IMR-90 (cell line): ENCODE results near the gene VPS11. TPM values are rescaled to one million over a fixed set of nuclear protein-coding genes. Genes with fewer than 3 reads are reported as not detected.
A peak's percentile ranks its signal among the peaks of the same experiment; 100 is the strongest.

Experiments
- ATAC-seq: fragments of 200-7000 bp; cut with Tn5 transposase; 2 replicates; pipeline ENCODE4 v1.9.1; 2020; ENCODE audit warnings: low read depth, mild to moderate bottlenecking, moderate library complexity
- BruUV-seq: library from RNA; stranded (reverse); fragments of 400-500 nt; replicated peaks from 2 replicates; lab custom pipeline; 2021; lab: Mats Ljungman, UMichigan
- CTCF ChIA-PET: fragments of 300-600 bp; formaldehyde crosslinking; extraction: SDS; loops from one replicate; lab custom pipeline; 2021; ENCODE audit warnings: antibody characterized with exemption; lab: Yijun Ruan, JAX
- POLR2A ChIA-PET: fragments of 300-600 bp; sonication (Branson Sonifier 250); formaldehyde crosslinking; loops from one replicate; lab custom pipeline; 2022; ENCODE audit warnings: antibody characterized with exemption; ENCODE audit not compliant: unreplicated experiment; lab: Charles Lee
- DNase-seq: peaks from one replicate; pipeline ENCODE4 v3.0.0; 2013
- H2AFZ ChIP-seq: replicated peaks from 2 replicates; pipeline ENCODE3; 2013; ENCODE audit warnings: low read length, mild to moderate bottlenecking; ENCODE audit not compliant: poor library complexity
- H2AK5ac ChIP-seq: 2 replicates; pipeline ENCODE4 v1.6.1; 2013; ENCODE audit warnings: low read depth, low read length, inconsistent platforms
- H2AK9ac ChIP-seq: replicated peaks from 2 replicates; pipeline ENCODE3; 2013; ENCODE audit warnings: mild to moderate bottlenecking, low read depth, low read length, moderate library complexity; ENCODE audit not compliant: poor library complexity
- H2BK120ac ChIP-seq: 2 replicates; pipeline ENCODE4 v1.6.1; 2013; ENCODE audit warnings: low read depth, low read length, inconsistent platforms
- H2BK15ac ChIP-seq: 3 replicates; pipeline ENCODE4 v1.6.1; 2013; ENCODE audit warnings: low read depth, low read length, inconsistent platforms
- H2BK20ac ChIP-seq: 2 replicates; pipeline ENCODE4 v1.6.1; 2013; ENCODE audit warnings: low read depth, mild to moderate bottlenecking, inconsistent platforms, low read length, moderate library complexity
- H2BK5ac ChIP-seq: 2 replicates; pipeline ENCODE4 v1.6.1; 2013; ENCODE audit warnings: mild to moderate bottlenecking, low read depth, low read length, inconsistent platforms; ENCODE audit not compliant: poor library complexity, severe bottlenecking
- H3K14ac ChIP-seq: replicated peaks from 2 replicates; pipeline ENCODE4 v1.6.1; 2013; ENCODE audit warnings: low read depth, low read length, inconsistent platforms
- H3K18ac ChIP-seq: 2 replicates; pipeline ENCODE4 v1.6.1; 2013; ENCODE audit warnings: low read depth, low read length, control low read depth
- H3K23ac ChIP-seq: 2 replicates; pipeline ENCODE4 v1.6.1; 2013; ENCODE audit warnings: low read depth, low read length, inconsistent platforms
- H3K27ac ChIP-seq: 2 replicates; pipeline ENCODE4 v1.5.1; 2013; ENCODE audit warnings: mild to moderate bottlenecking, control low read depth, low read length; ENCODE audit not compliant: insufficient read depth
- H3K27me3 ChIP-seq: 2 replicates; pipeline ENCODE4 v1.6.1; 2013; ENCODE audit warnings: low read length; ENCODE audit not compliant: control insufficient read depth, insufficient read depth
- H3K36me3 ChIP-seq: 2 replicates; pipeline ENCODE4 v1.6.1; 2013; ENCODE audit warnings: low read length, mixed read lengths; ENCODE audit not compliant: control insufficient read depth, insufficient read depth
- H3K4ac ChIP-seq: 2 replicates; pipeline ENCODE4 v1.6.1; 2013; ENCODE audit warnings: low read depth, low read length, inconsistent platforms
- H3K4me1 ChIP-seq: 2 replicates; pipeline ENCODE4 v1.6.1; 2013; ENCODE audit warnings: low read length, mixed read lengths; ENCODE audit not compliant: control insufficient read depth, insufficient read depth
- H3K4me2 ChIP-seq: 2 replicates; pipeline ENCODE4 v1.6.1; 2013; ENCODE audit warnings: low read depth, mild to moderate bottlenecking, control low read depth, low read length, moderate library complexity
- H3K4me3 ChIP-seq: 2 replicates; pipeline ENCODE4 v1.5.1; 2013; ENCODE audit warnings: low read depth, mild to moderate bottlenecking, control low read depth, low read length, moderate library complexity; ENCODE audit not compliant: insufficient read depth
- H3K56ac ChIP-seq: 2 replicates; pipeline ENCODE4 v1.6.1; 2013; ENCODE audit warnings: low read length, inconsistent platforms; ENCODE audit not compliant: insufficient read depth; ENCODE audit errors: extremely low read depth
- H3K79me1 ChIP-seq, 2 experiments: 2 replicates each; pipeline ENCODE4 v1.6.1; 2013; ENCODE audit warnings: low read length in 2 of 2, inconsistent platforms in 1 of 2, low read depth in 1 of 2
- H3K9ac ChIP-seq: 2 replicates; pipeline ENCODE4 v1.6.1; 2013; ENCODE audit warnings: low read depth, low read length, control low read depth
- H3K9me1 ChIP-seq: 2 replicates; pipeline ENCODE4 v1.6.1; 2013; ENCODE audit warnings: low read length, inconsistent platforms; ENCODE audit not compliant: insufficient read depth
- H3K9me3 ChIP-seq: 2 replicates; pipeline ENCODE4 v1.6.1; 2013; ENCODE audit warnings: low read length; ENCODE audit not compliant: control insufficient read depth, insufficient read depth
- H4K20me1 ChIP-seq: 2 replicates; pipeline ENCODE4 v1.6.1; 2013; ENCODE audit warnings: low read length, inconsistent platforms; ENCODE audit not compliant: insufficient read depth
- H4K5ac ChIP-seq: 2 replicates; pipeline ENCODE4 v1.6.1; 2013; ENCODE audit warnings: mild to moderate bottlenecking, low read depth, low read length, control low read depth
- H4K8ac ChIP-seq, 2 experiments: 2 replicates each; pipeline ENCODE4 v1.6.1; 2013; ENCODE audit warnings: low read depth in 2 of 2, low read length in 2 of 2, control low read depth in 1 of 2, inconsistent platforms in 1 of 2
- H4K91ac ChIP-seq: 2 replicates; pipeline ENCODE4 v1.6.1; 2013; ENCODE audit warnings: low read depth, low read length, inconsistent platforms; ENCODE audit not compliant: insufficient read depth
- CEBPB ChIP-seq: IDR thresholded peaks from 2 replicates; pipeline ENCODE4 v1.6.1; 2012; ENCODE audit warnings: low read depth, low read length, improper control_type of control experiment
- CHD1 ChIP-seq: IDR thresholded peaks from 2 replicates; pipeline ENCODE4 v1.6.1; 2012; ENCODE audit warnings: low read depth, low read length, improper control_type of control experiment
- MAFK ChIP-seq: IDR thresholded peaks from 2 replicates; pipeline ENCODE4 v1.6.1; 2012; ENCODE audit warnings: low read depth, low read length, improper control_type of control experiment
- MAZ ChIP-seq: IDR thresholded peaks from 2 replicates; pipeline ENCODE4 v1.6.1; 2012; ENCODE audit warnings: low read depth, mild to moderate bottlenecking, low read length, improper control_type of control experiment, moderate library complexity, borderline replicate concordance
- MXI1 ChIP-seq: IDR thresholded peaks from 2 replicates; pipeline ENCODE4 v1.6.1; 2012; ENCODE audit warnings: low read depth, mild to moderate bottlenecking, low read length, moderate library complexity, borderline replicate concordance
- POLR2A ChIP-seq: IDR thresholded peaks from 2 replicates; pipeline ENCODE4 v1.6.1; 2012; ENCODE audit warnings: mild to moderate bottlenecking, low read depth, low read length
- WGBS, 2 experiments: methylation state at CpG; one replicate each; pipeline versions ENCODE4 v1.1.5 to v1.1.7; 2013; ENCODE audit warnings: missing lambda C conversion rate in 2 of 2; ENCODE audit not compliant: insufficient read length in 1 of 2; ENCODE audit errors: extremely low coverage in 2 of 2; 5-methylcytosine and 5-hydroxymethylcytosine counted together
- dilution Hi-C: fragments of 300-500 bp; cut with HindIII; formaldehyde crosslinking; loops from one replicate; pipeline ENCODE4 v1.14.3; 2018; ENCODE audit warnings: low sequenced_read_pairs; ENCODE audit not compliant: unreplicated experiment
- in situ Hi-C: fragments of 300-500 bp; cut with MboI; formaldehyde crosslinking; loops from 3 replicates; pipeline ENCODE4 v1.14.3; 2019; ENCODE audit warnings: low sequenced_read_pairs, inconsistent platforms, mixed read lengths
- intact Hi-C: fragments of 100-400 bp; cut with micrococcal nuclease; formaldehyde crosslinking; loops from 2 replicates; pipeline ENCODE4 v1.10.0; 2022
- polyA plus RNA-seq, 3 experiments: library from polyadenylated mRNA; depleted of rRNA; stranded (reverse); fragments of >200 nt; gene quantifications; 2 replicates each; pipeline ENCODE4 v1.2.3, GENCODE V29; 2012; ENCODE audit warnings: low replicate concordance in 1 of 3
- total RNA-seq: library from RNA; depleted of rRNA; stranded (reverse); fragments of >200 nt; gene quantifications from 2 replicates; pipeline ENCODE4 v1.2.3, GENCODE V29; 2012

Gene VPS11
- total and polyA plus RNA-seq, 2 of the 4 experiments (the other 2 are of a cell fraction), result 19.7 to 30.5 TPM

DNA sequence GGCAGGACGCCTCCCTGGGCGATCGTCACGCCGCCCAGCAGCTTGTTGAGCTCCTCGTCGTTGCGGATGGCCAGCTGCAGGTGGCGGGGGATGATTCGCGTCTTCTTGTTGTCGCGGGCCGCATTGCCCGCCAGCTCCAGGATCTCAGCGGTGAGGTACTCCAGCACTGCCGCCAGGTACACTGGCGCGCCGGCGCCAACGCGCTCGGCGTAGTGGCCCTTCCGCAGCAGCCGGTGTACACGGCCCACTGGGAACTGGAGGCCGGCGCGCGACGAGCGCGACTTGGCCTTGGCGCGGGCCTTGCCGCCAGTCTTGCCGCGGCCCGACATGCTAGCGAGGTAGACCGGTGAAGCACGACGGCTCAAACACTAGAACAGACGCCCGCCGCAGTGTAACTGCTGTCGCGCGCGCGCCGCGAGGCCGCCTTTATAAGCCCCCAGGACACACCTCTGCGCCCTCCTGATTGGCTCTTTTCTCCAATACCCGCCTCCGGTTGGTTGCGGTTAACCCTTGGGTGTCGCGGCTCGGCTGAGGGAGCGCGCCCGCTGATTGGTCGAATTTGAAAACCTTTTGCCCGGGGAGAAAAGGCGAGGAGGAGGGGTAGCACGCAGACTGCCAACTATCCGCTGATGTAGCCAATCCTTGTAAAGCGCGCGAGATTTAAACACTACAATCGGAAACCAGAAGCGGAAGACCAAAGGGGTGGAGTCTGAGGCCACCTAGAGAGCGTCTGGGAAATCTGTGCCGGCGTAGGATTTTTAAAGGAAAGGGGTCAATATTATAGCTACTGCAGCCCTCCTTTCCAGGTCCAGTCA is 27.7 kb downstream of the VPS11 start:
- Histone ChIP-seq H3K4me1 (peaks cover 15% of the 10 kb centered on the region), H3K23ac (peak overlapping the region; percentile 69; the same call in 1 of the 2 replicates), H3K9ac (peak overlapping the region; percentile 89; the same call in 1 of the 2 replicates), H3K4ac (peak overlapping the region; percentile 71), H2BK15ac (no peak overlapping the region), H3K27ac (peak overlapping the region; percentile 44; the same call in 1 of the 2 replicates), H4K8ac (peak overlapping the region; percentile 29 to 77; a peak in 1 of 4 replicates), H3K27me3 (no peaks in the 10 kb centered on the region), H2AFZ (peak overlapping the region; percentile 80), H3K4me2 (peak overlapping the region; percentile 66), H2BK120ac (no peak overlapping the region), H3K14ac (peak overlapping the region; percentile 38; the same call in 1 of the 2 replicates), H3K9me1 (peaks cover 10% of the 10 kb centered on the region; the same call in 1 of the 2 replicates), H4K5ac (no peak overlapping the region), H3K9me3 (no peaks in the 10 kb centered on the region), H3K18ac (no peak overlapping the region), H3K4me3 (peak overlapping the region; percentile 57), H2AK9ac (peak overlapping the region; percentile 90), H3K79me1 (peaks cover 10 to 55% of the 10 kb centered on the region in 2 experiments), H4K20me1 (peaks cover 25% of the 10 kb centered on the region), H2BK20ac (no peak overlapping the region), H3K36me3 (peaks cover 27% of the 10 kb centered on the region), H4K91ac (0 out of 2 replicates have a peak overlapping the region, but pooled peaks have one; percentile 20), H2BK5ac (peak overlapping the region; percentile 30), H3K56ac (no peak overlapping the region; the same call in 1 of the 2 replicates), H2AK5ac (no peak overlapping the region; the same call in 1 of the 2 replicates)
- TF ChIP-seq MAZ (0 out of 2 replicates have a peak, but pooled peaks have one; percentile 37), CHD1 (0 out of 2 replicates have a peak, but pooled peaks have one; percentile 37), POLR2A (peak; percentile 100), MXI1 (peak; percentile 59; the same call in 1 of the 2 replicates), CEBPB (no peak), MAFK (peak; percentile 9; the same call in 1 of the 2 replicates)
- BruUV-seq, result TSS peak; percentile 59
- peak; percentile 99 for DNase-seq
- ATAC-seq, result peak; percentile 90
- in situ Hi-C loops, result no loop called here
- CTCF ChIA-PET, result interaction anchor here (0.8 to 1.0 kb wide), 2 partner anchors 241 to 243 kb away, joined by 3 to 5 read pairs; no protein-coding TSS in a partner anchor
- intact Hi-C loops, result loop anchor here (1.0 kb wide), 1 partner anchor 243 kb away; no protein-coding TSS in a partner anchor
- WGBS, 2 experiments, result 0% methylated on average over 42 of the region's 79 CpGs; no CpG with 5 or more reads in 1 of the 2 experiments
- dilution Hi-C loops, result no loop called here
- POLR2A ChIA-PET, result interaction anchor here (0.6 to 1.1 kb wide), 3 partner anchors 10 to 56 kb away, joined by 3 to 5 read pairs (median 3); partner anchors contain the start of gene HMBS
